Transverse colon (tissue), 3 donors: ENCODE measurements around the gene C16orf89.

Experiments
- POLR2A ChIP-seq: fragments of 450-650 bp; IDR thresholded peaks from one replicate; pipeline ENCODE4 v1.6.1; 2016; ENCODE audit warnings: antibody characterized with exemption, mild to moderate bottlenecking, moderate library complexity
- TF ChIP-seq, protein P1 (sequence below), 5 experiments: fragments of 200-600 bp in 3 of 5; fragments of 450-650 bp in 2 of 5; sonication (generic) in 3 of 5; IDR thresholded peaks; 1 replicate in 2 of 5; 2 replicates in 3 of 5; pipeline ENCODE4 v1.5.1; 2016 to 2017; ENCODE audit warnings: antibody characterized with exemption in 5 of 5, inconsistent platforms in 3 of 5, mild to moderate bottlenecking in 2 of 5, moderate library complexity in 1 of 5

DNA sequence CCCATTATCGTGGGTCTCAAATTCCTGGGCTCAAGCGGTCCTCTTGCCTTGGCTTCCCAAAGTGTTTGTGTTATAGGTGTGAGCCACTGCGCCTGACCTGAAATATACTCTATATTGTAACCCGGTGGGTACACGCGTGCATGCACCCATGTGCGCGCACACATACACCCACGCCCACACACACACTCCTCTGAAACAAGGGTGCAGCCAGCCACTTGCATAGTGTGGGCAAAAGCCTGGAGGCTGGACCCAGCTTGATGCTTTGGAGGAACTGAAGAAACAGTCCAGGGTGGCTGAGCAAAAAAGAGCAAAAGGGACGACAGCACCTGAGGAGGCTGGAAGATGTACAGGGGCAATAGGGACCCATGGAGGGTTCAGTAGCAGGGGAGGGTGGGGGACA, 61.9 kb downstream of the C16orf89 start:
- TF ChIP-seq, protein P1, sequence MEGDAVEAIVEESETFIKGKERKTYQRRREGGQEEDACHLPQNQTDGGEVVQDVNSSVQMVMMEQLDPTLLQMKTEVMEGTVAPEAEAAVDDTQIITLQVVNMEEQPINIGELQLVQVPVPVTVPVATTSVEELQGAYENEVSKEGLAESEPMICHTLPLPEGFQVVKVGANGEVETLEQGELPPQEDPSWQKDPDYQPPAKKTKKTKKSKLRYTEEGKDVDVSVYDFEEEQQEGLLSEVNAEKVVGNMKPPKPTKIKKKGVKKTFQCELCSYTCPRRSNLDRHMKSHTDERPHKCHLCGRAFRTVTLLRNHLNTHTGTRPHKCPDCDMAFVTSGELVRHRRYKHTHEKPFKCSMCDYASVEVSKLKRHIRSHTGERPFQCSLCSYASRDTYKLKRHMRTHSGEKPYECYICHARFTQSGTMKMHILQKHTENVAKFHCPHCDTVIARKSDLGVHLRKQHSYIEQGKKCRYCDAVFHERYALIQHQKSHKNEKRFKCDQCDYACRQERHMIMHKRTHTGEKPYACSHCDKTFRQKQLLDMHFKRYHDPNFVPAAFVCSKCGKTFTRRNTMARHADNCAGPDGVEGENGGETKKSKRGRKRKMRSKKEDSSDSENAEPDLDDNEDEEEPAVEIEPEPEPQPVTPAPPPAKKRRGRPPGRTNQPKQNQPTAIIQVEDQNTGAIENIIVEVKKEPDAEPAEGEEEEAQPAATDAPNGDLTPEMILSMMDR (IDR thresholded peaks at IDR 0.05) = no peak
- no peak for TF ChIP-seq POLR2A
